ENCODE results near the gene ZNF618. TPM values are rescaled to one million over a fixed set of nuclear protein-coding genes. Genes with fewer than 3 reads are reported as not detected.

Gene ZNF618
- total RNA-seq, 2 donors from 2014 or later: 11.9 to 17.1 TPM

- H3K4me1 ChIP-seq: no peaks in the 10 kb centered on the region
- no peaks in the 10 kb centered on the region for H3K27me3 ChIP-seq
- TF ChIP-seq CTCF (IDR thresholded peaks at IDR 0.05): no peak
- no peak for TF ChIP-seq POLR2A (IDR thresholded peaks at IDR 0.05)
- H3K9me3 ChIP-seq: no peaks in the 10 kb centered on the region
- no peak for DNase-seq
- no peak for ATAC-seq
- intact Hi-C loops (cut with DNase I): no loop called here
- no peak overlapping the region for H3K27ac ChIP-seq
- WGBS, 2 donors: 27 to 52% methylated on average over 1 of the region's 1 CpG
- no peak overlapping the region for H3K4me3 ChIP-seq
- no peaks in the 10 kb centered on the region for H3K36me3 ChIP-seq (replicated peaks in 1 of 2; ENCODE audit: insufficient read depth in 1 of 2, low read depth in 2 of 2)
These were observed 17.8 kb upstream of the ZNF618 start for GRCh38 chr9:113858282-113858681.

- intact Hi-C loops (cut with DNase I): loop anchor here (10.0 kb wide), 1 partner anchor 131 kb away; no protein-coding TSS in a partner anchor
- H3K9me3 ChIP-seq: no peaks in the 10 kb centered on the region
- H3K4me3 ChIP-seq: no peak overlapping the region
- no peak for ATAC-seq
- no peaks in the 10 kb centered on the region for H3K36me3 ChIP-seq (replicated peaks in 1 of 2; ENCODE audit: insufficient read depth in 1 of 2, low read depth in 2 of 2)
- TF ChIP-seq POLR2A (IDR thresholded peaks at IDR 0.05): no peak
- TF ChIP-seq CTCF (IDR thresholded peaks at IDR 0.05): no peak
- no peak for DNase-seq
- 86 to 92% methylated on average over 2 of the region's 2 CpGs for whole genome bisulfite sequencing, 2 donors
- H3K27me3 ChIP-seq: no peaks in the 10 kb centered on the region
- no peak overlapping the region for H3K27ac ChIP-seq
- H3K4me1 ChIP-seq: no peaks in the 10 kb centered on the region
These were observed 12.8 kb upstream of the ZNF618 start for GRCh38 chr9:113863345-113863744.

GRCh38 chr9:113868501-113868900 lies 7.6 kb upstream of the ZNF618 start:
- Histone ChIP-seq H3K36me3 (replicated peaks in 1 of 2; ENCODE audit: insufficient read depth in 1 of 2, low read depth in 2 of 2) (no peaks in the 10 kb centered on the region), H3K27me3 (no peaks in the 10 kb centered on the region), H3K9me3 (no peaks in the 10 kb centered on the region), H3K4me3 (no peak overlapping the region), H3K4me1 (no peaks in the 10 kb centered on the region), H3K27ac (no peak overlapping the region)
- 61 to 75% methylated on average over 3 of the region's 3 CpGs for WGBS, 2 donors
- ATAC-seq: no peak
- intact Hi-C loops (cut with DNase I): loop anchor here (10.0 kb wide), 1 partner anchor 126 kb away; no protein-coding TSS in a partner anchor
- no peak for DNase-seq
- no peak for TF ChIP-seq POLR2A (IDR thresholded peaks at IDR 0.05)

- intact Hi-C loops (cut with DNase I): no loop called here
- Histone ChIP-seq H3K9me3 (no peaks in the 10 kb centered on the region), H3K27ac (no peak overlapping the region), H3K4me1 (no peaks in the 10 kb centered on the region), H3K4me3 (no peak overlapping the region), H3K27me3 (no peaks in the 10 kb centered on the region), H3K36me3 (replicated peaks in 1 of 2; ENCODE audit: insufficient read depth in 1 of 2, low read depth in 2 of 2) (no peaks in the 10 kb centered on the region)
- TF ChIP-seq CTCF (IDR thresholded peaks at IDR 0.05) (no peak), POLR2A (IDR thresholded peaks at IDR 0.05) (no peak)
- 80 to 84% methylated on average over 10 of the region's 10 CpGs for WGBS, 2 donors
- no peak for DNase-seq
- no peak for ATAC-seq
These were observed 3.5 kb upstream of the ZNF618 start for GRCh38 chr9:113872485-113873143.

- Histone ChIP-seq H3K36me3 (replicated peaks in 1 of 2; ENCODE audit: insufficient read depth in 1 of 2, low read depth in 2 of 2) (no peaks in the 10 kb centered on the region), H3K27me3 (no peaks in the 10 kb centered on the region), H3K9me3 (no peaks in the 10 kb centered on the region), H3K4me1 (peaks cover 5% of the 10 kb centered on the region), H3K27ac (no peak overlapping the region), H3K4me3 (no peak overlapping the region)
- ATAC-seq (no peak), DNase-seq (no peak)
- no peak for TF ChIP-seq POLR2A (IDR thresholded peaks at IDR 0.05)
- no peak for TF ChIP-seq CTCF (IDR thresholded peaks at IDR 0.05)
- intact Hi-C loops (cut with DNase I): no loop called here
- WGBS, 2 donors: 84 to 91% methylated on average over 5 of the region's 5 CpGs
These were observed 2.7 kb upstream of the ZNF618 start for GRCh38 chr9:113873446-113873845.
